NCI-H1694 (cell line): Measurements from ENCODE around the gene ASTN2.

Source experiments
- DNase-seq: peaks from one replicate; lab custom pipeline; 2025; lab: John Stamatoyannopoulos, UW

Gene ASTN2

GRCh38 chr9:116380496-116380995 lies 1034.3 kb downstream of the ASTN2 start:
- no peak for DNase-seq

- no peak for DNase-seq
These were observed 1035.0 kb downstream of the ASTN2 start for GRCh38 chr9:116379821-116380220.

- DNase-seq = no peak
These were observed 1036.0 kb downstream of the ASTN2 start for GRCh38 chr9:116378873-116379272.

- no peak for DNase-seq
These were observed 1037.6 kb downstream of the ASTN2 start for GRCh38 chr9:116377179-116377798.
